ENCODE results near the gene DCTD.

DCTD gene

GRCh38 chr4:182873726-182874125 is 43.5 kb downstream of the DCTD start:
- TF ChIP-seq CTCF (IDR thresholded peaks at IDR 0.05; ENCODE audit: insufficient read depth, missing control alignments) = no peak
- FAIRE-seq (no peak), DNase-seq (ENCODE audit: insufficient read length, low spot score) (no peak)

GRCh38 chr4:182873289-182873688 is 43.9 kb downstream of the DCTD start:
- TF ChIP-seq CTCF (IDR thresholded peaks at IDR 0.05; ENCODE audit: insufficient read depth, missing control alignments) = no peak
- FAIRE-seq (no peak), DNase-seq (ENCODE audit: insufficient read length, low spot score) (no peak)

GRCh38 chr4:182872886-182873285 is 44.3 kb downstream of the DCTD start:
- FAIRE-seq (no peak), DNase-seq (ENCODE audit: insufficient read length, low spot score) (no peak)
- TF ChIP-seq CTCF (IDR thresholded peaks at IDR 0.05; ENCODE audit: insufficient read depth, missing control alignments) = no peak

GRCh38 chr4:182871616-182872015 is 45.6 kb downstream of the DCTD start:
- TF ChIP-seq CTCF (IDR thresholded peaks at IDR 0.05; ENCODE audit: insufficient read depth, missing control alignments) = no peak
- no peak for DNase-seq (ENCODE audit: insufficient read length, low spot score)
- FAIRE-seq = no peak

- FAIRE-seq = no peak
- no peak for TF ChIP-seq CTCF (IDR thresholded peaks at IDR 0.05; ENCODE audit: insufficient read depth, missing control alignments)
These were observed 47.5 kb downstream of the DCTD start for GRCh38 chr4:182869697-182870096.

GRCh38 chr4:182866746-182867145 is 50.4 kb downstream of the DCTD start:
- TF ChIP-seq CTCF (IDR thresholded peaks at IDR 0.05; ENCODE audit: insufficient read depth, missing control alignments) = no peak
- FAIRE-seq (no peak), DNase-seq (ENCODE audit: insufficient read length, low spot score) (no peak)

More at GRCh38 chr4:182869697-182870096, 47.5 kb downstream of the DCTD start:
- DNase-seq (ENCODE audit: insufficient read length, low spot score) = no peak

- no peak for FAIRE-seq
- TF ChIP-seq CTCF (IDR thresholded peaks at IDR 0.05; ENCODE audit: insufficient read depth, missing control alignments) = no peak
These were observed 53.7 kb downstream of the DCTD start for GRCh38 chr4:182863501-182863900.

More at GRCh38 chr4:182863501-182863900, 53.7 kb downstream of the DCTD start:
- no peak for DNase-seq (ENCODE audit: insufficient read length, low spot score)
